Skin epidermis (tissue), 12 donors: ENCODE data around the gene TBC1D5.

Source experiments
- H3K27ac ChIP-seq, 21 experiments: fragments of 200-600 bp; sonication (generic) in 11 of 21; one replicate each; pipeline ENCODE4 v1.5.0; 2020; ENCODE audit warnings: mild to moderate bottlenecking in 3 of 21, inconsistent platforms in 2 of 21, moderate library complexity in 2 of 21
- H3K4me3 ChIP-seq, 7 experiments: fragments of 200-600 bp; sonication (generic) in 2 of 7; one replicate each; pipeline ENCODE4 v1.5.0; 2020; ENCODE audit warnings: inconsistent platforms in 2 of 7, mild to moderate bottlenecking in 2 of 7, moderate library complexity in 1 of 7

Gene TBC1D5

GRCh38 chr3:17175187-17175807 is 567.1 kb downstream of the TBC1D5 start:
- peak overlapping the region in 1 of 21 experiments; percentile 11 for H3K27ac ChIP-seq
- H3K4me3 ChIP-seq, result no peak overlapping the region

GRCh38 chr3:17166369-17166768 is 576.1 kb downstream of the TBC1D5 start:
- no peak overlapping the region for H3K27ac ChIP-seq
- no peak overlapping the region for H3K4me3 ChIP-seq

GRCh38 chr3:17162116-17162515 is 580.3 kb downstream of the TBC1D5 start:
- Histone ChIP-seq H3K27ac (no peak overlapping the region), H3K4me3 (no peak overlapping the region)

GRCh38 chr3:17160597-17160996 is 581.8 kb downstream of the TBC1D5 start:
- no peak overlapping the region for H3K4me3 ChIP-seq
- H3K27ac ChIP-seq, result no peak overlapping the region

- Histone ChIP-seq H3K27ac (no peak overlapping the region), H3K4me3 (no peak overlapping the region)
Measured at GRCh38 chr3:17158941-17159682, 583.3 kb downstream of the TBC1D5 start.

GRCh38 chr3:17157713-17158112 is 584.7 kb downstream of the TBC1D5 start:
- Histone ChIP-seq H3K4me3 (no peak overlapping the region), H3K27ac (no peak overlapping the region)

GRCh38 chr3:17156864-17157263 is 585.6 kb downstream of the TBC1D5 start:
- no peak overlapping the region for H3K4me3 ChIP-seq
- no peak overlapping the region for H3K27ac ChIP-seq

GRCh38 chr3:17155951-17156350 is 586.5 kb downstream of the TBC1D5 start:
- Histone ChIP-seq H3K4me3 (no peak overlapping the region), H3K27ac (no peak overlapping the region)

GRCh38 chr3:17154941-17155340 is 587.5 kb downstream of the TBC1D5 start:
- H3K4me3 ChIP-seq, result no peak overlapping the region
- H3K27ac ChIP-seq, result no peak overlapping the region

- Histone ChIP-seq H3K27ac (no peak overlapping the region), H3K4me3 (no peak overlapping the region)
Measured at GRCh38 chr3:17154221-17154620, 588.2 kb downstream of the TBC1D5 start.

- Histone ChIP-seq H3K4me3 (no peak overlapping the region), H3K27ac (no peak overlapping the region)
Measured at GRCh38 chr3:17153209-17153608, 589.2 kb downstream of the TBC1D5 start.

GRCh38 chr3:17151598-17152373 is 590.6 kb downstream of the TBC1D5 start:
- Histone ChIP-seq H3K4me3 (no peak overlapping the region), H3K27ac (peak overlapping the region in 1 of 21 experiments; percentile 55)

- Histone ChIP-seq H3K4me3 (no peak overlapping the region), H3K27ac (no peak overlapping the region)
Measured at GRCh38 chr3:17149076-17149475, 593.4 kb downstream of the TBC1D5 start.

- no peak overlapping the region for H3K4me3 ChIP-seq
Measured at GRCh38 chr3:17144665-17144993, 597.8 kb downstream of the TBC1D5 start.

GRCh38 chr3:17143893-17144664 is 598.4 kb downstream of the TBC1D5 start:
- no peak overlapping the region for H3K27ac ChIP-seq
- no peak overlapping the region for H3K4me3 ChIP-seq

More at GRCh38 chr3:17144665-17144993, 597.8 kb downstream of the TBC1D5 start:
- H3K27ac ChIP-seq, result no peak overlapping the region

GRCh38 chr3:17142516-17142915 is 599.9 kb downstream of the TBC1D5 start:
- H3K27ac ChIP-seq, result no peak overlapping the region
- H3K4me3 ChIP-seq, result no peak overlapping the region

GRCh38 chr3:17141699-17142098 is 600.7 kb downstream of the TBC1D5 start:
- H3K4me3 ChIP-seq, result no peak overlapping the region
- H3K27ac ChIP-seq, result no peak overlapping the region

GRCh38 chr3:17140670-17141505 is 601.5 kb downstream of the TBC1D5 start:
- Histone ChIP-seq H3K27ac (no peak overlapping the region), H3K4me3 (no peak overlapping the region)
